ENCODE data around the gene TPPP.
A peak's percentile ranks its signal among the peaks of the same experiment; 100 is the strongest.

The TPPP gene

DNA sequence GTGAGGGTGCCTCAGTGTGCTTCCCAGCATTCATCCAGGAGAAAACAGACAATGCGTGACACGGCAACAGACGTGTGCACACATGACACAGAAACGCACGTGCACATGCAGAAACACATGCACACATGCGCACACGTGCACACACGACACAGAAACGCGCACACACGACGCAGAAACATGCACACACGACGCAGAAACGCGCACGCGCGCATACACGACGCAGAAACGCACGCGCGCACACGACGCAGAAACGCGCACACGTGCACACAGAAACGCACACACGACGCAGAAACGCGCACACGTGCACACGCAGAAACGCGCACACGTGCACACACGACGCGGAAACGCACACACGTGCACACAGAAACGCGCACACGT, 16.5 kb downstream of the TPPP start:
- no peak for DNase-seq

DNA sequence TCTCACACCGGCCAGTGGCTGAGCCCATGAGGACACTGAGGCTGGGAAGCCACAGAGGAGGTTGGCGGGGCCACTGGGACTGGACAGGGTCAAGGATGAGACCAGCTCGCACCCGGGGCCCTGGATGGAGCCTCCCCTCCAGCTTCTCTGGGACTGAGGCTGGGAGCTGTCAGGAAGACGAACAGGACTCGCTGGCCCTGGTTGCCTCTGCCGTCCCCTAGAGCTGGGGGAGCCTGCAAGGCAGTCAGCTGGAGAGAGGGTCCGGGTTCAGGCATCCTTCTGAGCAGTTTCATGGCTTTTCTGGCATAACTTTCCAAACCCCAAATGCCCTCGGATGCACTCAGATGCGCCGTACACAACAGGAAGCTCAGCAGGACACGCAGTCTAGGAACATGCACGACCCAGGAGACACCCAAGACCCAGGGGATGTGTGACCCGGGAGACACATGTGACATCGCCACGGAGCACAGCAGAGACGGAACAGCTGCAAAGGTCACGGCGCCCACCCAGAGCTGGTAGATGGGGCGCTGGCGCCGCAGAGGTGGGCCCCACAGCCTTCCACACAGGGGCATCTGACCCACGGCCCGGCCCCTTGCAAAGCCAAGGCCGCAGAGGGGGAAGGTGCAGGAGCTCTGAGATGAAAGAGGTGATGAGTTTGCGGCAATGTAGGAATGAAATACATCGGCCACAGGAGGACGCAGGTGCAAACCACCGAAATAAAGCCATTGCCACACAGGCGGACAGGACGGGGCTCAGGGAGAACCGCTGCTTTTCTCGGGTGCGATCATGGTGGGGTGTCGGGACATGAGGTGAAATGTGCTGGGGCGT, 17.1 kb downstream of the TPPP start:
- no peak for DNase-seq

DNA sequence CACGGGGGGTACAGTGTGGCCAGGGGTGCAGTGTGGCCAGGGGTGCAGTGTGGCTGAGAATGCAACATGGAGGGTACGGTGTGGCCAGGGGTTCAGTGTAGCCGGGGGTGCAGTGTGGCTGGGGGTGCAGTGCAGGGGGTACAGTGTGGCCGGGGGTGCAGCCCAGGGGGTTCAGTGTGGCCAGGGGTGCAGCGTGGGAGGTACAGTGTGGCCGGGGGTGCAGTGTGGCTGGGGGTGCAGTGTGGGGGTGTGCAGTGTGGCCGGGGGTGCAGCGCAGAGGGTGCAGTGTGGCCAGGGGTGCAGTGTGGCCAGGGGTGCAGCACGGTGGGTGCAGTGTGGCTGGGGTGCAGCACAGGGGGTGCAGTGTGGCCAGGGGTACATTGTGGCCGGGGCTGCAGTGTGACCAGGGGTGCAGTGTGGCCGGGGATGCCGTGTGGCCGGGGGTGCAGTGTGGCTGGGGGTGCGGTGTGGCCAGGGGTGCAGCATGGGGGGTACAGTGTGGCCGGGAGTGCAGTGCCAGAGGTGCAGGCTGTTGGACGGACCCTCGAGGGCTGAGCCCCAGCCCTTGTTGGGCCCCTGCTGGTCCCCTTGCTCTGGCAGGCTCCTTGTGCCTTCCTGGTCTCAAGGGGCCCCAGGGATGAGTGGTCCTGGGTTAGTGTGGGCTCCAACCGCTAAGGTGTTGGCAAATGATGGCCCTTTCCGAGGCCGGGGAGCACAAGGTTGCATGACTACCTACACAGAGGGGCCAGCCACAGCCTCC, 17.9 kb downstream of the TPPP start:
- no peak for DNase-seq

DNA sequence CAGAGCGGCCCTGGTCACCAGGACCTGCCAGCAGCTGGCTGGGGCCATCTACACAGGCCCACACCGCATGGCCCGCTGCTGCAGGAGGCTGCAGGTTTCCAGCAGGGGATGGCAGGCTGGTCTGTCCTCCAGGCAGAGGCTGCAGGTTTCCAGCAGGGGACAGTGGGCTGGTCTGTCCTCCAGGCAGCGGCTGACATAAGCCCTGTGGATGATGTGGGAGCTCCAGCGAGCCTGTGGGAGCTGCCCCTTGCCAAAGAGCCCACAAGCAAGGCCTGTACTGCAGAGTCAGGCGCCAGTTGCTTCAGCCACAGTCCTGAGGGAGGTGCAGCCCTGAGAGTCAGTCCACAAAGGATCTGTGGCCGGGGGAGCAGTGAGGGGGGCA, 18.5 kb downstream of the TPPP start:
- no peak for DNase-seq

DNA sequence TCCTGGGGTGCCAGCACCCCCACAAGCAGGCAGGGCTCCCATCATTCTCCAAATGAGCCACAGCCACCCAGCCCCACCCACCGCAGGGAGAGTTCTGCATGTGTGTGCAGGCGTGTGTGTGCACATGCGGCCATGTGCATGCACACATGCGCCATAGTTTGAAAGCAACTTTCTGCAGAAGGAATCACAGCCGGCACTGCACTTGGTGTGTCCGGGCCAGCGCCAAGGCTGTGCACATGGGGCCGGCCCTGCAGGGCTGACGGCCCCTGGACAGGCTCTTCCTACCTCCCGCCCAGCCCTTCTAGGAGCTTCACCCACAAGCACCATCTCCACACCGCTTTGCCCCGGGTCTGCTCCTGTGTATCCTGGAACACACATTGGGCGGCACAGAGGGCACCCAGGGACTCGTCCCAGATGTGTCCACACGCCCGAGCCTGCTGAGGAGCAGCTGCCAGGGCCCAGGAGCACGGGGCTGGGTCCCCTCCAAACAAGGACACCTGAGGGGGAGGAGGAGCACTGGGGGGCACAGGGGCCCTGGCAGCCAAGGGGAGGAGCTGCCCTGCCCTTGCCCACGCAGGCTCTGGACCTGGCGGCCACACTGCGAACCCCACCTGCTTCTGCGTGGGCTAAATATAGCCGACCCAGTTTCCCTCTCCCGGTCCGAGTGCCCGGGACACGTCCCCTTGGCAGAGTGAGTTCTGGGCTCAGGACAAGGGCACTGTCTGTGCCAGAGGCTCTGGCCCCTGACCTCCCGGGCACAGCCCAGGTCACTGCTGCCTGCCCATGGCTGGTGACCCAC, 19.1 kb downstream of the TPPP start:
- no peak for DNase-seq

DNA sequence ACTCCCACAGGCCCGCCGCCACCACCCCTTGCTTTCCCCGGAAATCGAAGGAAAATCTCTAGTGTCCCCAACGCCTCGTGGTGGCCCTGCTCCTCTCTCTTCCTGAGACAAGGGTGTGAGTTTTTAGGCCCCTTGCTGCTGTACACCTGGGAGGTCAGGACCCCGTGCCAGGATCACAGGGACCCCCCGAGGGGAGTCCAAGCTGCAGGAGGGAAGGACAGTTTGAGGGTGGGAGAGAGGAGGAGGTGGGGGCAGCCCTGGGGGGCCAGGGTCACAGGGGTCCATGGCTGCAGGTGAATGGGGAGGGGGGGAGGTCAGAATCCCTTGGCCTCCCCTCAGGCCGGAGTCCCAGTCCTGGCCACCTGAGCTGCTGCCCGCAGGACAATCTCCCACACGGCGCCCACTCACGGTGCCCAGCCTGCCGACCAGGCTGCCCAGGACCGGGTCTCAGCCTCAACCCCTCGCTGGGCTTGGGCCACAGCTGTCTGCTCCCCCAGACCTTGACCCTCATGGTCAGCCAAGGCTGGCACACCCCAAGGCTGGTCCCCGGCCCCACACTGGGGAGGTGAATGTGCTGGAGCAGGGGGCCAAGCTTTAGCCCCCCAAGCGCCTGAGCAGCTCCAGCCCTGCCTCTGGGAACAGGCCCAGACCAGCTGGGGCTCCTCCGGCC, 19.9 kb downstream of the TPPP start:
- DNase-seq, result no peak

DNA sequence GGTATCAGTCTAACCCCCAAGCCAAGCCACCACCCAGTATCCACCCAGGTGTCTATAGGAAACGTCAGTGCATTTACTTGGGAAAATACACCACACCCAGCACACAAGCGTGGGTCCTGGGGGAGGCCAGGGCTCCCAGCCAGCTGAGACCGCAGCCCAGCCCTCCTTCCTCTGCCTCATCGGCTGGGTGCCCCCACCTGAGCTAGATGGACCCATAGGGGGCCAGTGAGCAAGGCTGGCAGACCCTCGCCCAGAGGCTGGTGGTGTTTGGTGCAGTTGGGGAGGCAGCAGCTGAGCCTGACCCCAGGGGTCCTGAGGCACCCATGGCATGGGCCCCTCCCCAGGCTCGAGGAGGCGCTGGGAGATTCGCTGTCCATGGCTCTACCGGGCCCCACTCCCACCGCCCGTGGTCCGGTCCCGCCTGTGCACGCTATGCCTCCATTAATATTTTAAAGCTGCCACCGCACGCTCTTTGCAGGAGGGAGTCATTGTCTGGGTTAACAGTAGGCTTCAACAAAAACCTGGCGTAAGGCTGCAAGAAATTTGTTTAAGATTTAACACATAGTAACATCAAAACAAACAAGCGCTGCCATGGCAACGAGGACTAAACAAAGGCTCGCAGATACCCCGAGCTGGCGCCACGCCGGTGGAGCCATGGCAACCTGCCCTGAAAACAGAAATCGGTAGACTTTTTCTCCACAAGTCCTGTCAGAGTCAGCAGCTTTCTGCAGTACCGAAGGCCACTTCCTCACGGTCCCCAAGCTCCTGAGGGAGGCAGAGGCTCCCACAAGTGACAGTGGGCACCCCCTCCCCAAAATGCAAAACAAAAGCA, 20.6 kb downstream of the TPPP start:
- peak; percentile 40 to 67 (median 52) for DNase-seq

DNA sequence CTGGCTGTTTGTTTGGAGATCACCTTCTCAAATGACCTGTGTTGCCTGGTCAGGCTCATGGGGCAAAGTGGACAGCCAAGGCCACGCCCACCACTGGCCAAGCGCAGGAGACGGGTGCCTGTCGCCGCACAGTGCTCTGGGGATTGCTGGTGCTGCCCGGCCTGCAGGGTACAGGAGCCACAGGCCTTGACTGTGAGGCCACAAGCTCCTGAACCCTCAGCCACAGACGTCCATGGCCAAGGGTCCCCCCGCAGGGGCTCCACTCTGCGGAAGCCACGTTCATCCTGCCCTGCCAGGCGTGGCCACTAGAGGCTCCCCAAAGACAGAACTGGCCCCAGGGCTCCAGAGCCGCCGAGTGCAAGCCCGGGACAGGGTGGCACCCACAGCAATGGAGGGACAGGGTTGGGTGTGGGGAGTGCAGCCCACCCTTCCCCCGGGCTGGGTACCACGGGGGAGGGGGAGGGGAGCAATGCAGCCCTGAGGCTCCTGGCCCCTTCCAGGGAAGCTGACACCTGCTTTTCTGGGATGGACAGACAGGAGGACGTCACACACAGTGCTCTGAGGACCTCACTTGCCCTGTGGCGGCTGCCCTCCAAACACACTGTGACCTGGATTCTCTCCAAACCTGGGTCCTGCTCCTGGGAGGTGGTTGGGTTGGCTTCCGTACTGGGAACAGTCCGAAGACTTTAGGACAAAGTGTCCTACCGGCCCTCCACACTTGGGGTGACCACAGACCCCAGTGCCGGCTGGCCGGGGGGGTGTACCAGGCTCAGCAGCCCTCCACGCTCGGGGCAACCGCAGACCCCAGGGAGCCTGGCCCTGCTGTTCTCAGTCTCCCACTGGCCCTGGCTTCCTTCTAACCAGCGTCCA, 21.5 kb downstream of the TPPP start:
- peak; percentile 62 to 82 (median 72) for DNase-seq

DNA sequence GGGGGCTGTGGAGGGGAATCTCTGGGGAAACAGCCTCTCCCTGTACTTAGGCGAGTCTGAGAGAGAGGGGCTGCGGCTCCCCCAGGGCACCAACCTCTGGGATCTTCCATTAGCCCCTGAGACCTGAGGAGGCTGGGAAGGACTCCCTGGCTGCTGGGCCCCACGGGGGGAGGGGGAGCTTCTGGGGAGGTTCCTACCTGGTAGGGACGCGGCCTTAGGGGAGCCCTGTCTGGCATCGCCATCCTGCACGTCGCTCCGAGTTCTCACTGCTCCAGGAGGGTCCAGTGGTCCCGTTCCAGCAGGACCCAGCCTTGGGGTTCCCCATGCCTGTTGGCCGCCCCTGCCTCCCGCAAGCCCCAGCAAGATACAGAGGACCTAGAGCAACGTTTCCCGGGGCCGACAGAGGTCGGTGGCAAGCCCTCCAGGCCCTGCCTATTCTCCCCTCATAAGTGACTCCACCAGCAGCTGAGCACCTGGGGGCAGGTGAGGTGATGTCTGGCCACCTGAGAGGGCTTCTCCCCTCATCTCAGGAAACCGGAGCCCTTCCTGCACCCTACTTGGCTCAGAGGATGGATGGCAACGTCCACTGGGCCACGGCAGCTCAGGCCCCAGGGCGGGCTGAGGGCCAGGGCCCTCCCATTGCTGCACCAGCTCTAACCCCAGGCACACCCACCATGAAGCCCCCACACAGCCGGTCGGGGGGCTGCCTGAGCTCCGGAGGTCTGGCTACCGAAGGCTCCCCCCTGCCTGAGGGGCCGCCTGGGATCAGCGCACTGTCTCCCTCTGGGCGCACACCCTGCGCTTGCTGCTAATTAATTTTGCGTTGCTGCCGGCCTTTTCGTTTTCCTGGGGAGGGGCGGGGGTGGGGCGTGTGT, 22.5 kb downstream of the TPPP start:
- DNase-seq, result no peak

DNA sequence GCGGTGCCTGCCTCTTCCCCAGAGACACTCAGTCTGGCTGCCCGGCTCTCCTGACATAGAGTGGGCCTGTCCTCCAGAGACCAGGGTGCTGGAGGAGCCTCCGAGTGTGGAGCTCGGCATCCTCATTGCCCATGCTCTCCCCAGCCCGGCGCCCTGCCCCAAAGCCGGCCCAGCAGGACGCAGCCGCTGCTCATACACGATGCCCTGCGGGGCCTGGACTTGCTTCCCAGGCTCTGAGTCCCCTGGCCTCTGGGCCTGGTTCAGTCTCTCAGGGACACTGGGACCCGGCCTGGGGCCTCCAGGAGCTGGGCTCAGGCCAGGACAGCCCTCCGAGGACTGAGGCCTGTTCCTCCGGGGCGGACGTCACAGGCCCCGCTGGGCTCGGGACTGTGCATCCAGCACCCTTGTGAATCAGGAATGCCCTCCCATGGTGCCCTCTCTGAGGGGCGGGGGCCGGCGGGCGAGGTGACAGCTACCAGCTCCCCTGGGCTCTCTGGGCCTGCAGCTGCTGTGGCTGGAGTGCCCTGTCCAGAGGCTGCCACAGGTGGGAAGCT, 23.2 kb downstream of the TPPP start:
- DNase-seq, result no peak

DNA sequence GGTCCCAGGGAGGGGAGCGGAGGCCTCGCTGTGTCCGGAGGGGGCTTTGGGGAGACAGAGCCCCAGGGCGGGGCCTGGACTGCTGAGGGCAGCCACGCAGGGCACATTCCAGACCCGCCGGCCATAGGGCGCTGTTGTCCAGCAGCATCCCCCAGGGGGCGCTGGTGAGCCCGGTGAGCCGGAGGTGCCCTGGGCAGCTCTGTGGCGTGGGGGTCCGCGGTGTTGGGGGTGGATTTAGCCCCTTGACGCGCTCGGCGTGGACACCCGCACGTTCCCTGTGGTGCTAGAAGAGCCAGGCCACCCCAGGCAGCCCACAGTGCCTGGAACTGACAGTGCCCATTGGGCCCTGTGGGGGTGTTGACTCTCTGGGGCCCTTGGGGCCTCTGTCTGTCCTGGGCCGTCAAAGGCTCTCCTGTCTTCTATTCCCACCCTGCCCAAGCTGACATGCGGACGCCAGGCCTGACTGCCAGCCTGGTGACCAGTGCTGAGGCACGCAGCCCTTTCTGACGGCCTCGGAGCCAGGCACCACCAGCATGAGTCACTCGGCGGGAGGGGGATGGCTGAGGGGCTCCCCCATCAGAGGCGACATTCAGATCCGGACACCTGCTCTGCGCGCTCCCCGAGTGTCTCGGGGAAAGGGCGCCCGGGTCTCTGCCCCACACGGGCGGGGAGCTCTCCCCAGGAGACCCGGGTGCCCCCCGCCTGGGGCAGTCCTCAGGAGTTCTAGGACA, 23.9 kb downstream of the TPPP start:
- peak in 2 of 4 experiments; percentile 38 to 55 for DNase-seq

DNA sequence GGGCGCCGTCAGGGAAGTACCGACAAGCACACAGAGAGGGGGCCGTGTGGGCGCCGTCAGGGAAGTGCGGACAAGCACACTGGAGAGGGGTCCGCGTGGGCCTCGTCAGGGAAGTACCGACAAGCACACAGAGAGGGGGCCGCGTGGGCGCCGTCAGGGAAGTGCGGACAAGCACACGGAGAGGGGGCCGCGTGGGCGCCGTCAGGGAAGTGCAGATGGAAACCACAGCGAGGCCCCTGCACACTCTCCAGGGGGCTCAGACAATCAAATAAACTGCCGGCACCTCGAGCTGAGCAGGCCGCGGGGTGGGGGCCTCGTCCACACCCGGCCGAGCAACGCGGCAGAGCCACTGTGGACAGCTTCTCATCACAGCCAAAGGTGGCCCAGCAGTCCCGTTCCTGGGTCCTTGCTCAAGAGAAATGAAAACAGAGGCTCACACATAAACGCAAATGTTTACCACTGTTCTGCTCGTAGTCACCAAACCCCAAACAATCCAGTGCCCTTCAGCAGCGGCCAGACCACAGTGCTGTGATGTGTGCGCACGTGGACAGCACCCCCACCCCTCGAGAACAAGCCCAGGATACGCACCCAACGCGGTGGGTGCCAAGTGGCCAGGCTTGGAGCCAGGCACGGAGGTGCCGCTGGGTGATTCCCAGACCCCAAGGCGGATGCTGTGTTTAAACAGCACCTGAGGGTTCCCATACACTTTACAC, 24.7 kb downstream of the TPPP start:
- DNase-seq, result no peak

DNA sequence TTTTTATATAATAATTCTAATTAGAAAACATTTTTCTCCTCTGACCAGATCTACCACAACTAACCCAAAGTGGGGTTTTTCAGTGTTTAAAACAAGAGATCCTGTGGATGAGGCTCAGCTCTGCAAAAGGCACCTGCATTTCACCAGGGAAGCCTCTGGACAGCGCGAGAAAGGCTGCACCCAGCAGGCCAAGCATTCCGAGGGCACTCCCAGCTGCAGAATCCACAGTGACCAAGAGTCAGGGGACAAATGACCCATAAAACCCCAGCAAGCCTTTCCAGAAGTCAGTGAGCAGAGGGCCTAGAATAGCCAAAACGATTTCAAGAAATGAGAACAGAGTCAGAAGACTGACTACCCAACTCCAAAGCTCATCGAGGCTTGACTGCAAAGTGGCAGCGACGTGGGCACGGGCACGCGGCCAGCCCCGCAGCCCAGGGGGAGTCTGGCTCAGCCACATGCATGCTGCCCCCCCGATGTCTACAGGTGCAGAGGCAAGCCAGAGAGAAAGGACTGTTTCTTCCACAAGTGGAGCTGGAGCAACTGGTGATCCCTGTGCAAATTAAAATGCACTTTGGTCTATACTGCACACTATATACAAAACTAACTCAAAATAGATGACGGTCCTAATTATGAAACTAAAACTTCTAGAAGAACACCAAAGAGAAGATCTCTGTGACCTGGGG, 26.2 kb downstream of the TPPP start:
- no peak for DNase-seq

DNA sequence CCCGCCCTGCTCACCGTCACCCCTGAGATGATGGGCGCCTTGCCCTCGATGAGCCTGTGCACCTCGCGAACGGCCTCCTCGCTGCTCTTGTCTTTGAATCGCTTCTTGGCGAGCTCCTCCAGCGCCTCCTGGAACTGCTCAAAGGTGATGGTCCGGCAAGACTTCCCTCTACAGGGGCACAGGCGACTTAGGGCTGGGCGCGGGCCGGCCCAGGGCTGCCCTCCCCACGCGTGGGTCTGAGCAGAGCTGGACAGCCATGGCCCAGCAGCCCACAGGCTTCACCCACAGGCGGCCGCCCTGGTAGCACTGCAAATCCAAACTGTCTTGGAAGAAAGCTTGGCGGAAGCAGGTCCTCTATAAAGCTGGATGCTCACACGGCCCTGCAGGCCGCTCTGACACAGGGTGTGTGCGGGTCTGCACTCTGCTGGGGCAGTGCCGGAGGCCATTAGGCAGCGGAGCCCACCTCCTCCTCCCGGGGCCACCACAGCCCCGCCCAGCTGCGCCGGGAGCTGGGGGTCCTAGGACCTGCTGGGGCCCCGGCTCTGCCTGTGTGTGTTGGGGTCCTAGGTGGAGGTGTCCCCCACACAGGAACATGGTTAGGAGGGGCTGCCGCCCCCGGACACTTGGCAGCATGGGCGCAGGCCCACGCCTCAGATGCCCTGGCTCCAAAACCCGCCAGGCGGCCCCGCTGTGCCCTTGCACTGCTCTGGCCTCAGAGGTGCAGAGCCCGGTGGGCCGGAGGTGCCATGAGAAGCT, 27.0 kb downstream of the TPPP start:
- DNase-seq, result no peak

DNA sequence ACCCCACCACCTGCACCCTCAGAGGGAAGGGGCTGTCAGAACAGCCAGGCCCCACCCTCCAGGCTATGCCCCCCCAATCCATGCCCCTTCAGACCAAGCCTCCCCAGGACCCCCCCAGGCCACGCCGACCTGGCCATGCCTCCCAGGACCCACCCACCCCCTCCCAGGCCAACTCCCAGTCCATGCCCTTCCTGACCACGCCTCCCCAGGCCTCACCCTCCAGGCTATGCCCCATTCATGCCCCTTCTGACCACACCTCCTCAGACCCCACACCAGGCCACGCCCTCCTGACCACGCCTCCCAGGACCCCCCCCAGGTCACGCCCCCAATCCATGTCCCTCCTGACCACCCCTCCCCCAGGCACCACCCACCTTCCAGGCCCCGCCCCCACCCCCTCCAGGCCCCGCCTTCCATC, 27.6 kb downstream of the TPPP start:
- DNase-seq, result no peak

DNA sequence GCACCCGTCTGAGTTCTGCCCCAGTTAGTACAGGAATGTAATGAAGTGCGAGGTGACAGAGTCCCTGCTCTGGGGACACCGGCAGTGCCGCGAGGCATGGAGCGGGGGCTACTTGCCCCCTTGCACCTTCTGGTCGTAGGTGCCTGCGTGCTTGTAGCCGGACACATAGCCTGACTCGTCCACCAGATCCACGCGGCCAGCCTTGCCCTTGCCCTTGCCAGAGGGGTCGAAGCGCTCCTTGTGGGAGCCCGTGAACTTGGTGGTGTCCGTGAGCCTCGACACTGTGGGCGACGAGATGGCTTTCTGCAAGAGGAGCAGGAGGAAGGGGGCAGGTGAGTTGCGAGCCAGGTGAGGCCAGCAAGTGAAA, 28.2 kb downstream of the TPPP start:
- DNase-seq, result no peak

Measured in suppressor macrophage (primary cell).